Activated T-helper 17 cell treated with anti-CD3 and anti-CD28 coated beads, Interleukin-2, amount 50 U/mL, for 72 hours (primary cell): ENCODE data around the gene PTPN14. TPM values are rescaled to one million over a fixed set of nuclear protein-coding genes. Genes with fewer than 3 reads are reported as not detected.

ENCODE experiments used
- ATAC-seq: fragments of 150-1000 bp; cut with Tn5 transposase; replicated peaks from 2 replicates; pipeline ENCODE4 v1.10.0; 2021; ENCODE audit warnings: mild to moderate bottlenecking, moderate library complexity
- H3K27ac Mint-ChIP-seq: one replicate; pipeline ENCODE4 v1.8.0; 2022; ENCODE audit warnings: mixed read lengths
- H3K27me3 Mint-ChIP-seq: one replicate; pipeline ENCODE4 v1.8.0; 2022; ENCODE audit warnings: mixed read lengths
- H3K36me3 Mint-ChIP-seq: one replicate; pipeline ENCODE4 v1.8.0; 2022; ENCODE audit warnings: low read depth, mild to moderate bottlenecking, mixed read lengths
- H3K4me1 Mint-ChIP-seq: one replicate; pipeline ENCODE4 v1.8.0; 2022; ENCODE audit warnings: mixed read lengths
- H3K4me3 Mint-ChIP-seq: one replicate; pipeline ENCODE4 v1.8.0; 2022; ENCODE audit warnings: mild to moderate bottlenecking, mixed read lengths
- H3K9me3 Mint-ChIP-seq: one replicate; pipeline ENCODE4 v1.8.0; 2022; ENCODE audit warnings: mixed read lengths
- total RNA-seq, 2 donors: library from RNA; stranded (reverse); gene quantifications; one replicate each; pipeline ENCODE4 v1.2.3, GENCODE V29; 2022

The PTPN14 gene
- total RNA-seq, 2 donors from 2014 or later: 0.66 to 0.89 TPM

GRCh38 chr1:214360525-214361164, 190.8 kb downstream of the PTPN14 start:
- H3K4me1 Mint-ChIP-seq: peaks cover 4% of the 10 kb centered on the region
- peak; percentile 90 for ATAC-seq
- H3K27me3 Mint-ChIP-seq: peaks cover 25% of the 10 kb centered on the region
- H3K9me3 Mint-ChIP-seq: no peaks in the 10 kb centered on the region
- no peaks in the 10 kb centered on the region for H3K36me3 Mint-ChIP-seq
- no peak overlapping the region for H3K27ac Mint-ChIP-seq
- no peak overlapping the region for H3K4me3 Mint-ChIP-seq

- Mint-ChIP-seq H3K27me3 (peaks cover 25% of the 10 kb centered on the region), H3K27ac (no peak overlapping the region), H3K4me1 (peaks cover 4% of the 10 kb centered on the region), H3K9me3 (no peaks in the 10 kb centered on the region), H3K4me3 (no peak overlapping the region), H3K36me3 (no peaks in the 10 kb centered on the region)
- ATAC-seq: no peak
Observed at GRCh38 chr1:214360116-214360515, 191.3 kb downstream of the PTPN14 start.

GRCh38 chr1:214354440-214355148, 196.8 kb downstream of the PTPN14 start:
- H3K4me1 Mint-ChIP-seq: no peaks in the 10 kb centered on the region
- no peak for ATAC-seq
- H3K4me3 Mint-ChIP-seq: no peak overlapping the region
- H3K27ac Mint-ChIP-seq: no peak overlapping the region
- no peaks in the 10 kb centered on the region for H3K27me3 Mint-ChIP-seq
- no peaks in the 10 kb centered on the region for H3K9me3 Mint-ChIP-seq
- H3K36me3 Mint-ChIP-seq: no peaks in the 10 kb centered on the region

- no peaks in the 10 kb centered on the region for H3K9me3 Mint-ChIP-seq
- no peak for ATAC-seq
Observed at GRCh38 chr1:214352838-214353237, 198.6 kb downstream of the PTPN14 start.

GRCh38 chr1:214351551-214352277, 199.7 kb downstream of the PTPN14 start:
- Mint-ChIP-seq H3K9me3 (no peaks in the 10 kb centered on the region), H3K27ac (no peak overlapping the region), H3K36me3 (no peaks in the 10 kb centered on the region), H3K4me3 (no peak overlapping the region), H3K4me1 (no peaks in the 10 kb centered on the region), H3K27me3 (no peaks in the 10 kb centered on the region)
- ATAC-seq: no peak

More at GRCh38 chr1:214352838-214353237, 198.6 kb downstream of the PTPN14 start:
- Mint-ChIP-seq H3K4me3 (no peak overlapping the region), H3K36me3 (no peaks in the 10 kb centered on the region), H3K27me3 (no peaks in the 10 kb centered on the region), H3K4me1 (no peaks in the 10 kb centered on the region), H3K27ac (no peak overlapping the region)

- no peak overlapping the region for H3K27ac Mint-ChIP-seq
- peaks cover 5% of the 10 kb centered on the region for H3K36me3 Mint-ChIP-seq
- H3K4me3 Mint-ChIP-seq: no peak overlapping the region
- H3K9me3 Mint-ChIP-seq: peaks cover 3% of the 10 kb centered on the region
- no peak for ATAC-seq
- no peaks in the 10 kb centered on the region for H3K4me1 Mint-ChIP-seq
- no peaks in the 10 kb centered on the region for H3K27me3 Mint-ChIP-seq
Observed at GRCh38 chr1:214349781-214350180, 201.6 kb downstream of the PTPN14 start.

GRCh38 chr1:214349008-214349407, 202.4 kb downstream of the PTPN14 start:
- H3K4me1 Mint-ChIP-seq: no peaks in the 10 kb centered on the region
- no peaks in the 10 kb centered on the region for H3K27me3 Mint-ChIP-seq
- no peak overlapping the region for H3K27ac Mint-ChIP-seq
- ATAC-seq: no peak
- no peak overlapping the region for H3K4me3 Mint-ChIP-seq
- peaks cover 8% of the 10 kb centered on the region for H3K9me3 Mint-ChIP-seq
- H3K36me3 Mint-ChIP-seq: peaks cover 12% of the 10 kb centered on the region

- H3K27me3 Mint-ChIP-seq: no peaks in the 10 kb centered on the region
- peaks cover 34% of the 10 kb centered on the region for H3K36me3 Mint-ChIP-seq
- no peaks in the 10 kb centered on the region for H3K4me1 Mint-ChIP-seq
- peaks cover 11% of the 10 kb centered on the region for H3K9me3 Mint-ChIP-seq
- peak; percentile 31 for ATAC-seq
- H3K4me3 Mint-ChIP-seq: no peak overlapping the region
- H3K27ac Mint-ChIP-seq: no peak overlapping the region
Observed at GRCh38 chr1:214344897-214345296, 206.5 kb downstream of the PTPN14 start.

- Mint-ChIP-seq H3K4me1 (no peaks in the 10 kb centered on the region), H3K4me3 (no peak overlapping the region), H3K27ac (no peak overlapping the region), H3K36me3 (peaks cover 51% of the 10 kb centered on the region), H3K27me3 (no peaks in the 10 kb centered on the region), H3K9me3 (peaks cover 11% of the 10 kb centered on the region)
- no peak for ATAC-seq
Observed at GRCh38 chr1:214342525-214342924, 208.9 kb downstream of the PTPN14 start.

- no peak for ATAC-seq
- H3K27me3 Mint-ChIP-seq: no peaks in the 10 kb centered on the region
- peaks cover 57% of the 10 kb centered on the region for H3K36me3 Mint-ChIP-seq
- no peak overlapping the region for H3K27ac Mint-ChIP-seq
- H3K4me3 Mint-ChIP-seq: no peak overlapping the region
- H3K4me1 Mint-ChIP-seq: no peaks in the 10 kb centered on the region
- H3K9me3 Mint-ChIP-seq: peaks cover 11% of the 10 kb centered on the region
Observed at GRCh38 chr1:214341932-214342331, 209.5 kb downstream of the PTPN14 start.

GRCh38 chr1:214341459-214341858, 209.9 kb downstream of the PTPN14 start:
- no peaks in the 10 kb centered on the region for H3K27me3 Mint-ChIP-seq
- H3K9me3 Mint-ChIP-seq: peaks cover 11% of the 10 kb centered on the region
- H3K4me1 Mint-ChIP-seq: no peaks in the 10 kb centered on the region
- no peak for ATAC-seq
- H3K4me3 Mint-ChIP-seq: no peak overlapping the region
- H3K36me3 Mint-ChIP-seq: peaks cover 62% of the 10 kb centered on the region
- H3K27ac Mint-ChIP-seq: no peak overlapping the region

- Mint-ChIP-seq H3K27me3 (no peaks in the 10 kb centered on the region), H3K9me3 (no peaks in the 10 kb centered on the region), H3K36me3 (peaks cover 66% of the 10 kb centered on the region), H3K4me3 (no peak overlapping the region), H3K27ac (no peak overlapping the region), H3K4me1 (no peaks in the 10 kb centered on the region)
- ATAC-seq: no peak
Observed at GRCh38 chr1:214338212-214338611, 213.2 kb downstream of the PTPN14 start.

- Mint-ChIP-seq H3K36me3 (peaks cover 59% of the 10 kb centered on the region), H3K27ac (no peak overlapping the region), H3K9me3 (no peaks in the 10 kb centered on the region), H3K27me3 (no peaks in the 10 kb centered on the region), H3K4me1 (no peaks in the 10 kb centered on the region), H3K4me3 (no peak overlapping the region)
- no peak for ATAC-seq
Observed at GRCh38 chr1:214337511-214337910, 213.9 kb downstream of the PTPN14 start.

GRCh38 chr1:214337015-214337414, 214.4 kb downstream of the PTPN14 start:
- Mint-ChIP-seq H3K36me3 (peaks cover 55% of the 10 kb centered on the region), H3K4me1 (no peaks in the 10 kb centered on the region), H3K4me3 (no peak overlapping the region), H3K27me3 (no peaks in the 10 kb centered on the region), H3K9me3 (no peaks in the 10 kb centered on the region), H3K27ac (no peak overlapping the region)
- no peak for ATAC-seq

- H3K27me3 Mint-ChIP-seq: no peaks in the 10 kb centered on the region
- H3K36me3 Mint-ChIP-seq: peaks cover 68% of the 10 kb centered on the region
- no peak overlapping the region for H3K4me3 Mint-ChIP-seq
- no peak overlapping the region for H3K27ac Mint-ChIP-seq
- no peaks in the 10 kb centered on the region for H3K4me1 Mint-ChIP-seq
- no peak for ATAC-seq
- H3K9me3 Mint-ChIP-seq: no peaks in the 10 kb centered on the region
Observed at GRCh38 chr1:214335567-214335966, 215.8 kb downstream of the PTPN14 start.
